OCI-LY3 (cell line): Measurements from ENCODE around the gene VAV2.

Experiments
- H2AFZ ChIP-seq: fragments of 200-600, 300-600 bp; shearing (Covaris generic); 2 replicates; pipeline ENCODE4 v1.6.0; 2014; ENCODE audit warnings: antibody characterized with exemption, low read depth, low read length
- H3K27ac ChIP-seq: fragments of 200-600, 300-600 bp; sonication (generic); 2 replicates; pipeline ENCODE4 v1.5.1; 2014; ENCODE audit warnings: mild to moderate bottlenecking, low read length, moderate library complexity, mixed read lengths
- H3K27me3 ChIP-seq: fragments of 200-600, 300-600 bp; sonication (generic); 2 replicates; pipeline ENCODE4 v1.6.1; 2014; ENCODE audit warnings: low read depth, low read length, mixed read lengths
- H3K36me3 ChIP-seq: fragments of 200-600, 300-600 bp; sonication (generic); replicated peaks from 2 replicates; pipeline ENCODE3; 2014; ENCODE audit warnings: low read depth, low read length, mixed read lengths
- H3K4me1 ChIP-seq: fragments of 300-600, 200-600 bp; sonication (generic); 2 replicates; pipeline ENCODE4 v1.6.1; 2014; ENCODE audit warnings: low read length, mixed read lengths
- H3K4me2 ChIP-seq: fragments of 200-600, 300-600 bp; sonication (generic); 2 replicates; pipeline ENCODE4 v1.6.1; 2014; ENCODE audit warnings: low read length, mixed read lengths
- H3K4me3 ChIP-seq: fragments of 300-600, 200-600 bp; sonication (generic); 2 replicates; pipeline ENCODE4 v1.5.1; 2014; ENCODE audit warnings: antibody characterized with exemption, mild to moderate bottlenecking, low read length, moderate library complexity
- H3K79me2 ChIP-seq: fragments of 300-600, 200-600 bp; shearing (Covaris generic); 2 replicates; pipeline ENCODE4 v1.6.1; 2014; ENCODE audit warnings: mild to moderate bottlenecking, low read length, mixed read lengths
- H3K9ac ChIP-seq: fragments of 300-600, 200-600 bp; shearing (Covaris generic); 2 replicates; pipeline ENCODE4 v1.6.0; 2014; ENCODE audit warnings: mild to moderate bottlenecking, low read length, moderate library complexity
- H3K9me3 ChIP-seq: fragments of 200-600, 300-600 bp; shearing (Covaris generic); 2 replicates; pipeline ENCODE4 v1.6.1; 2014; ENCODE audit warnings: low read length, mixed read lengths; ENCODE audit not compliant: insufficient read depth
- H4K20me1 ChIP-seq: fragments of 200-600, 300-600 bp; sonication (generic); 2 replicates; pipeline ENCODE4 v1.6.1; 2016; ENCODE audit warnings: low read length, mixed read lengths; ENCODE audit not compliant: insufficient read depth
- EZH2phosphoT487 ChIP-seq: fragments of 200-600 bp; shearing (Covaris generic); IDR thresholded peaks from 2 replicates; pipeline ENCODE4 v1.6.1; 2018; ENCODE audit warnings: antibody characterized with exemption, mixed run types, low read depth
- TF ChIP-seq, protein P1 (sequence below): fragments of 200-600, 300-600 bp; sonication (generic); IDR thresholded peaks from 2 replicates; pipeline ENCODE4 v1.5.1; 2014; ENCODE audit warnings: antibody characterized with exemption, low read length, low read depth

The VAV2 gene

DNA sequence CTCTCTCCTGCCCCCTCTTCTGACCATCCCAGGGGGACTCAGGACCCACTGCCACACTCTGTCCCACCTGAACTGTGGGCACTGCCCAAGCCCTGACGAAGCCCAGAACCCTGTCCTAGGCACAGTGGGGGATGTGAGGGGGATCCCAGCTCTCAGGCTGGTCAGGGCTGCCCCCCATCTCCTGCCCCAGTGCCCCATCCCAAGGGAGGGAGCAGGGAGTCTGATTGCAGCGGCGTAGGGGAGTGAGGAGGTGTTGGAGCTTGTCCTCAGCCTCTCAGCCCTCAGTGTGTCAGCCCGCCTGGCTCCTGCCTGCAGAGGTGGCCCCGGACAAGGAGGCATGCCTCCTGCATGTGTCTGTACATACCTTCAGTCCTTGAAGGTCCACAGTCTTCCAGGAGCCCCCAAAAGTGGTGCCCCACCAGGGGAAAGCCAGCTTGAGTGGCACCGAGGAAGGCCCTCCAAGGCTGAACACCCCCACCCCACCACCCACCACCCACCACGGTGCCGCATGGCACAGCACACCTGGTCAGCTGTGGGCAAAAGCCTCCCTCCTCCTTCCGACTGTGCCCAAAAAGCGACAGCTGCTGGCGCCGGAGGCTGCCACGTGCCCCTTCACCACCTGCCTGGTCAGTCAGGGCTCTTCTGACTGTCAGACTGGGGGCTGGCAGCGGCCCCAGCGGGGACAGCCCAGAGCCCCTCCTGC is 254.9 kb downstream of the VAV2 start:
- no peak overlapping the region for H3K27ac ChIP-seq
- no peak overlapping the region for H2AFZ ChIP-seq
- H3K79me2 ChIP-seq, result no peaks in the 10 kb centered on the region
- H3K36me3 ChIP-seq, result no peaks in the 10 kb centered on the region
- H4K20me1 ChIP-seq, result no peaks in the 10 kb centered on the region
- peak overlapping the region; percentile 46; the same call in 1 of the 2 replicates for H3K9ac ChIP-seq
- TF ChIP-seq, protein P1, sequence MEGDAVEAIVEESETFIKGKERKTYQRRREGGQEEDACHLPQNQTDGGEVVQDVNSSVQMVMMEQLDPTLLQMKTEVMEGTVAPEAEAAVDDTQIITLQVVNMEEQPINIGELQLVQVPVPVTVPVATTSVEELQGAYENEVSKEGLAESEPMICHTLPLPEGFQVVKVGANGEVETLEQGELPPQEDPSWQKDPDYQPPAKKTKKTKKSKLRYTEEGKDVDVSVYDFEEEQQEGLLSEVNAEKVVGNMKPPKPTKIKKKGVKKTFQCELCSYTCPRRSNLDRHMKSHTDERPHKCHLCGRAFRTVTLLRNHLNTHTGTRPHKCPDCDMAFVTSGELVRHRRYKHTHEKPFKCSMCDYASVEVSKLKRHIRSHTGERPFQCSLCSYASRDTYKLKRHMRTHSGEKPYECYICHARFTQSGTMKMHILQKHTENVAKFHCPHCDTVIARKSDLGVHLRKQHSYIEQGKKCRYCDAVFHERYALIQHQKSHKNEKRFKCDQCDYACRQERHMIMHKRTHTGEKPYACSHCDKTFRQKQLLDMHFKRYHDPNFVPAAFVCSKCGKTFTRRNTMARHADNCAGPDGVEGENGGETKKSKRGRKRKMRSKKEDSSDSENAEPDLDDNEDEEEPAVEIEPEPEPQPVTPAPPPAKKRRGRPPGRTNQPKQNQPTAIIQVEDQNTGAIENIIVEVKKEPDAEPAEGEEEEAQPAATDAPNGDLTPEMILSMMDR, result no peak
- no peak for TF ChIP-seq EZH2phosphoT487
- H3K4me1 ChIP-seq, result peaks cover 47% of the 10 kb centered on the region
- H3K27me3 ChIP-seq, result peaks cover 19% of the 10 kb centered on the region
- peak overlapping the region; percentile 78 for H3K4me3 ChIP-seq
- peak overlapping the region; percentile 68 for H3K4me2 ChIP-seq
- H3K9me3 ChIP-seq, result no peaks in the 10 kb centered on the region

DNA sequence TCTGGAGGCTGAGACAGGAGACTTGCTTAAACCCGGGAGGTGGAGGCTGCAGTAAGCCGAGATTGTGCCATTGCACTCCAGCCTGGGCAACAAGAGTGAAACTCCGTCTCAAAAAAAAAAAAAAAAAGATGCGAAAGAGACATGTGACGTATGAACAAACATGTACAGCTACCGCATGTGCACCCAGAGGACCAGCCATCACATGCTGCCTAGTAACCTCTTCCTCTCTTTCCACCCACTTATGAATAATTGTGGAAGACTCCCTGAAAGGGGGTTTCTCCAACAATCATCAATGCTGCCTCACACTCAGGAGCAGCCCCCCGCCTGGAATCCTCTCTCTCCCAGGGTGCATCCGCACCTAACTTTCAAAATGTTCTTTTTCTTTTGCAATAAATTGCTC is 256.2 kb downstream of the VAV2 start:
- Histone ChIP-seq H3K79me2 (no peaks in the 10 kb centered on the region), H3K4me2 (peak overlapping the region; percentile 96), H4K20me1 (no peaks in the 10 kb centered on the region), H3K27me3 (peaks cover 19% of the 10 kb centered on the region), H2AFZ (no peak overlapping the region), H3K9ac (no peak overlapping the region; the same call in 1 of the 2 replicates), H3K27ac (peak overlapping the region; percentile 88), H3K4me1 (peaks cover 47% of the 10 kb centered on the region), H3K36me3 (no peaks in the 10 kb centered on the region), H3K4me3 (peak overlapping the region; percentile 74), H3K9me3 (no peaks in the 10 kb centered on the region)
- TF ChIP-seq, protein P1, result no peak
- TF ChIP-seq EZH2phosphoT487, result no peak

DNA sequence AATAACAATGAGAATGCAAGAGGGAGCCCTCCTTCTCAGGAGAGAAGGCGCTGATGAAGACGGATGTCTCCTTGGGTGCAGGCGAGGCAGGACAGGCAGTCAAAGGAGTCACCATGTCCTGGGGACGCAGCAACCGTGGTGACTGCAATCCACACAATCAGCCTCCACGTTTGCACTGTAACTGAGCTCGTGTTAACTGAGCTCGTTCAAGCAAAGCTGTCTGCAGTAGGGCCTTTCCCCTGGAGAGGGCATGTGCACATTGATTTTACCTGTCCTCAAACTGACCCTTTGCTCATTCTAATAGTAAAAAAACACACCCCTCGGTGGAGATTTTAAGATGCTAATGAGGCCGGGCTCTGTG is 256.7 kb downstream of the VAV2 start:
- Histone ChIP-seq H3K4me3 (peak overlapping the region; percentile 74), H3K27ac (peak overlapping the region; percentile 88), H3K36me3 (no peaks in the 10 kb centered on the region), H2AFZ (no peak overlapping the region), H3K79me2 (no peaks in the 10 kb centered on the region), H3K9ac (peak overlapping the region; percentile 56; the same call in 1 of the 2 replicates), H3K9me3 (no peaks in the 10 kb centered on the region), H3K4me2 (peak overlapping the region; percentile 96), H3K4me1 (peaks cover 47% of the 10 kb centered on the region), H3K27me3 (peaks cover 19% of the 10 kb centered on the region), H4K20me1 (no peaks in the 10 kb centered on the region)
- TF ChIP-seq EZH2phosphoT487, result no peak
- TF ChIP-seq, protein P1, result no peak

DNA sequence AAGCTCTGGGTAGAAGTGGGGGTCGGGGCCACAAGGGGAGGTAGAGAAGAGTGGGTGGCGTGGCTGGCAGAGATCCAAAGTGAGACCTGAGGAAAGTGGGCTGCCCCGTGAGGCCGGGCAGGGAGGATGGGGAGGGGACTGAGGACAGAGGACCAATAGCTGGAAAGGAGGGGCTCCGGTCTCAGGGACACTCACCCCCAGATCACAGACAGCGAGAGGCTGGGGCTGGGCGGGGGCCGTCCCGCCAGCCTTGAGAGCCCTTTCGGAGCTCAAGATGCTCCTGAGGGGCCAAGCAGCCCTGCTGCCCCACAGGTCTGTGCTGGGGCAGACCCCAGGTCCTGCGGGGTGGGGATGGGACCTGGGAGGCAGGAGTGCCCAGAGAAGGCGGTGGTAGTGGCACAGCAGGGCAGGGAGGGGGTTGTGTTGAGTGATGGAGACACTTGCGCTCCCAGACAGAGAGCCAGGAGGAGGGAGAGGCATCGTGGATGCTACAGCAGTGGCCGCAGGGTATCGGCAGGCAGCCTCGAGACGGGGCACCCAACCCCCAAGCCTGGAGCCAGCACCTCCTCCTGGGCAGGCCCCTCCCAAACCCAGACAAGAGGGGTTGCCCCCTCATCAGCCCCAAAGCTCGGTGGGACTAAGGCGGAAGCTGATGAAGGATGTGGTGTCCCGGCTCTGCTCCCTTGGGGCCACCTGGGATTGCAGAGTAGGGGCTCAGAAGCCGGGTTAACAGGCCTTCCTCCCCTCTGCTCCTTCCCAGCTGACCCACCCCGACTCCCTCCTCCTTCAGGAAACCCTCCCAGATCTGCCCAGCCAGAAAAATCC is 257.3 kb downstream of the VAV2 start:
- peak overlapping the region; percentile 96 for H3K4me2 ChIP-seq
- H3K36me3 ChIP-seq, result no peaks in the 10 kb centered on the region
- TF ChIP-seq EZH2phosphoT487, result no peak
- TF ChIP-seq, protein P1, result no peak
- no peaks in the 10 kb centered on the region for H3K9me3 ChIP-seq
- peak overlapping the region; percentile 88 for H3K27ac ChIP-seq
- peak overlapping the region; percentile 56; the same call in 1 of the 2 replicates for H3K9ac ChIP-seq
- H3K79me2 ChIP-seq, result no peaks in the 10 kb centered on the region
- peaks cover 47% of the 10 kb centered on the region for H3K4me1 ChIP-seq
- H4K20me1 ChIP-seq, result no peaks in the 10 kb centered on the region
- peak overlapping the region; percentile 74 for H3K4me3 ChIP-seq
- peaks cover 19% of the 10 kb centered on the region for H3K27me3 ChIP-seq
- peak overlapping the region; percentile 36; the same call in 1 of the 2 replicates for H2AFZ ChIP-seq
